ENCODE results near the gene TCF12.

TCF12 gene

GRCh38 chr15:57167821-57168395, 249.5 kb downstream of the TCF12 start:
- no peak for DNase-seq (ENCODE audit: low read depth in 2 of 2)

GRCh38 chr15:57169643-57170042, 251.2 kb downstream of the TCF12 start:
- no peak for DNase-seq (ENCODE audit: low read depth in 2 of 2)

DNA sequence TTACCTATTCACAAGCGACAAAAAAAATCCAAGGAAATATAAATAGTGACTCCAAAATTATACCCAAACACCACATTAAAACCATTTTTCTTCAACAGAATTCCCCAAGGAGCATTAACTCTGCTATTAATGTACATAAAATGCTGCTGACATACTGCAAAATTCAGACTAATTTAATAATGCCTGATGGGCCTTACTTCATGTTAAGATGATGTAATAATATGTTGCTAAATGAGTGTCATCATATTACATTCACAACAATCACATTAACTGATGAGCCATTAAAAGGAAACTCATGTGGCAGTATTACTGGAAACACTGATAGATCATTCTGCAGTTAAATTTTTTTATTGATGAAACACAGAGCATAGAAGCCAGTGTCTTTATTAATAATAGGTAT, 253.0 kb downstream of the TCF12 start:
- no peak for DNase-seq (ENCODE audit: low read depth in 2 of 2)

DNA sequence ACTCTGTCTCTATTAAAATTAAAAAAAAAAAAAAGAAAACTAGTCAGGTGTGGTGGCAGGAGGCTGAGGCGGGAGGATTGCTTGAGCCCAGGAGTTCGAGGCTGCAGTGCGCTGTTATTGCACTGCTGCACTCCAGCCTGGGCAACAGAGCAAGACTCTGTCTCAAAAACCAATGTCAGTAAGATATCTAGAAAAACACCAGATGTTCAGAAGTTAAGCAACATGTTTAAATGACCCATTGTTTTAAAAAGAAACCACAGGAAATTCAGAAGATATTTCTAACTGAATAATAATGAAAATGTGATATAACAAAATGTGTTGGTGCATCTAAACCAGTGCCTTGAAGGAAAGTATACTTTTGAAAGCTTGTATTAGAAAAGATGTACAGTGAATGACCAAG, 254.5 kb downstream of the TCF12 start:
- no peak for DNase-seq (ENCODE audit: low read depth in 2 of 2)

DNA sequence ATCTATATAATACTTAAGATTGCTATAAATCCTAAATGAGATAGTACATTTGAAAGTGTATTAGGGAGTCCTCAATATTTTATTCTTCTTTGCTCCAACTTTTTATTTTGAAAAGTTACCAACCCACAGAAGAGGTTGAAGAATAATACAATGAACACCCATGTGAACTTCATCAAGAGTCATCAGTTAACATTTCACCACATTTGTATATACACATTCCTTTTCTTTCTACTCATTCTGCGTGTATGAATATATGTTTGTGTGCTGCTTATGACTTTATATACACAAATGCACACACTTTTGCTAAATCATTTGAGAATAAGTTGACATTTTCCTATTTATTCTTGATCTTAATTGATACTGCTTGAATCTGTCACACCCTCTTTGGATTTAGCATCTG, 264.6 kb downstream of the TCF12 start:
- DNase-seq (ENCODE audit: low read depth in 2 of 2): no peak

DNA sequence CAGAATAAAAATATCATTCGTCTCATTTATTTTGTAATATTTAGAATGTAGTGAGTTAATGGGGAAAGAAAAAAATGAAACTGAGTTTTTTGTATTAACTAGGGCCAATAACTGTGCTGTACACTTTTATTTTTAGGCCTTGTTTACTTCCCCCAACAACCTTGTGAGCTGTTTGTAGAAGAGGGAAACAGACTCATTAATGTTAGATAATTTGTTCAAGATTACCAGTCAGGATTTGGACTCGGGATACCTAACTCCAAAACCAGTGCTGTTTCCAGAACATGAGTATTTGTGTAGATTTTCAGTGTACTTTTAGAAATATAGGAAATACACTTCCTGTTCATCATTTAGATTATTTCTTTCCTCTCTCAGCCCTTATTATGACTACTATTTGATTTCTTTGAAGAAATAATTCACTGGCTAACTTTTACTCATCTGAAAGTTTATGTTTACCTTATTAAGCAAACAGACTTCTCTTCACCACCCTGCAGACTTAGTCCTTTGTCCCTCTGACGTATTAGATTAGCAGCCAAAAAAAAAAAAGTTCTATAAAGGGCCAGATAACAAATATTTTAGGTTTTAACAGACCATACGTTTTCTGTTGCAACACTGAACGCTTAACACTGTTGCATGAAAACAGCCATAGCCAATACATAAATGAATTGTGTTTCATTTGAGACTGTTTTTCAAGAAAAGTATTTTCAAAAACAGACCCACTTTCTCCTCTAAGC, 265.3 kb downstream of the TCF12 start:
- DNase-seq (ENCODE audit: low read depth in 2 of 2): no peak

DNA sequence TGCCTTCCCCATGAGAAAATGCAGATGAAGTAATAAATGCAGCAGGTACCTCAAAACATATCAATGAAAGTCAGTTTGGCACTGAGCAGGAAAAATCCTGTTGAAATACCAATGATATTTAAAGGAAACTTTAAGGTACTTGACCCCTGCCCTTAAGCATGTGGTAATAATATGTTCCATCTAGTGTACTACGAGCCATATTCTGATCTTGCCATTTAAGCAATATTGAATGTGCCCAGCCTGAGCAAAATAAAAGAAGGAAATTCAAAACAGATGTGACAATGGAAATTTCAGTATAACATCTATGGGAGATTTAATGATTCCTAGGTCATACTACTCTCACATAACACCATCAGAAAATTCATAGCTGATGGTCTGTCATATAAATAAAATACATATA, 266.1 kb downstream of the TCF12 start:
- no peak for DNase-seq (ENCODE audit: low read depth in 2 of 2)

DNA sequence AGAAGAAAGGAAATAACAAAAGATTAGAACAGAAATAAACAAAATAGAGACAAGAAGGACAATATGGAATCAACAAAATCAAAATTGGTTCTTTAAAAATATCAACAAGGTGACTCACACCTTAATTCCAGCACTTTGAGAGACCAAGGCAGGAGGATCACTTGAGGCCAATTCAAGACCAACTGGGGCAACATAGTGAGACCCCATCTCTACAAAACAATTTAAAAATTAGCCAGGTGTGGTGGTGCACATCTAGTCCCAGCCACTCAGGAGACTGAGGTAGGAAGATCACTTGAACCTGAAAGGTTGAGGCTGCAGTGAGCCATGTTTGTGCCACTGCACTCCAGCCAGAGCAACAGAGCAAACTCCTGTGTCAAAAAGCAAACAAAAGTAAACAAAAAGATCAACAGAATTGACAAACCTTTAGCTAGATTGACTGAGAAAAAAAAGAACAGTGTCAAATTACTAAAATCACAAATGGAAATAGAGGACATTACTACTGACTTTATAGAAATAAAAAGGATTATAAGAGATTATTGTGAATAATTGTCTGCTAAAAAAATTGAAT, 267.1 kb downstream of the TCF12 start:
- no peak for DNase-seq (ENCODE audit: low read depth in 2 of 2)

GRCh38 chr15:57189466-57189865, 271.0 kb downstream of the TCF12 start:
- DNase-seq (ENCODE audit: low read depth in 2 of 2): no peak

- no peak for DNase-seq (ENCODE audit: low read depth in 2 of 2)
These were observed 271.8 kb downstream of the TCF12 start for GRCh38 chr15:57190208-57190607.

DNA sequence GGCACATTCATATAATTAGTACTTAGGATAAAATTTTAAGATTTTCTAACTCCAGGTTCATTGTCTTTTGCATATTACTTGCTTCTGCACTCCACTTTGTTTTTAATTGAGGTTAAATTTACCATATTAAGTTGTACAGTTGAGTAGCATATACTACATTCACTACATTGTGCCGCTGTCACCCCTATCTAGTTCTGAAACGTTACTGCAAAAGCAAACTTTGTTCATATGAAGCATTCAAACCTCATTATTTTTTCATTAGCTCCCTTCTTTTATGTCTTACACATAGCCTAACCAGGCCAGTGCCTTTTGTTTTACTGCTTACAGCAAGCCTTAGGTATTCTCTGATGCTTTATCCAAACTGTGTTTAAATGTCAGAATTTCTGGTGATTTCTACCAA, 274.7 kb downstream of the TCF12 start:
- no peak for DNase-seq (ENCODE audit: low read depth in 2 of 2)

DNA sequence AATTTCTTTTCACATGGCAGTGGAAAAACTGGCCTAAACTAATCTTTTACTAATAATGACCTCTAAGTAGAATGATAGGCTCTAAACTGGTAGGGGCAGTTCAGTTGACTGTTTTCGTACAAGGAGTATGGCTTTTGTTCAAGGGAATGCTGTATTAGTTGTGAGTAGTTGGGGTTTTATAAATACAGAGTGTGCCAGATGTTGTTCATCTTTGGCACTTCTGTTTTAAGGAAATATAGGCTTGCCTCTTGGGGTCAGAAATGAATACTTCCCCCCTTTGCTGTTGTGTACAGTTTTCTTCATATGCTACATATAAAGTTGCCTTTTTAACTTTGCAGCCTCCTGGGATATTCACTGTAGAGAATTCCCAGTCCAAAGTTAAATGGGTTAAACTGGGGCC, 276.9 kb downstream of the TCF12 start:
- no peak for DNase-seq (ENCODE audit: low read depth in 2 of 2)

DNA sequence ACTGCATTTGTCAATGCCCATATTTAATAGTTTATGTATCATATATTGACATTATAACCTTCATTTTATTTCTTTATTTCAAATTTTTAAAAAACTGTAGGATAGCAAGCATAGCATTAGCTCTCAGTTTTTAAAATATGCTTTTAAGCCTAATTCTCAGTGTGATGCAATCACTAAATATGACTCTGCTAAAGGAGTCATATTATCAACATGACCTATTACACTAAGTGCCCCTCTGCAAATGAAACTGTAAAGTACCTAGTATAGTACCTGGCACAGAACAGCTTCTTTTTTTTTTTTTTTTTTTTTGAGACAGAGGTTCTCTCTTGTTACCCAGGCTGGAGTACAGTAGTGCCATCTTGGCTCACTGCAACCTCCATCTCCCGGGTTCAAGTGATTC, 278.4 kb downstream of the TCF12 start:
- DNase-seq (ENCODE audit: low read depth in 2 of 2): no peak

GRCh38 chr15:57198131-57198530, 279.7 kb downstream of the TCF12 start:
- no peak for DNase-seq (ENCODE audit: low read depth in 2 of 2)

- no peak for DNase-seq (ENCODE audit: low read depth in 2 of 2)
These were observed 280.3 kb downstream of the TCF12 start for GRCh38 chr15:57198654-57199291.

DNA sequence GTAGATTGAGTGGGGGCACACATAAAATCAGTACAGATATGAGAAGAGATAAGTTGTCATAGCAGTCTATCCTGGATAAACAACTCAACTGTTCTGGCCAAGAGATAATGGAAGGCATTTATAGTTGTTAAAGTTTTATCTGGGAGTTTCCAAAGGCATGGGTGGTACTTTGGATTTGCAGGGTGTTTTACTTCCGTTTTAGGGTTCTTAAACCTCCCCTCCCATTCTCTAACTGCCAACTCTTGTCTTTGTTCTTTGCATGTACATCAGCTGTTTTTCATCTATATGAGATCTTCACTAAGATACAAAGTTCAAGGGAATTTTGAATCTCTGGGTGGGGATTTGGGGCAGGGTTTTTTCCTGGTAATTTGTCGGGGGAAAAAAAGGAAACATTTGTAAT, 283.1 kb downstream of the TCF12 start:
- no peak for DNase-seq (ENCODE audit: low read depth in 2 of 2)

- DNase-seq (ENCODE audit: low read depth in 2 of 2): no peak
These were observed 285.5 kb downstream of the TCF12 start for GRCh38 chr15:57203906-57204305.

DNA sequence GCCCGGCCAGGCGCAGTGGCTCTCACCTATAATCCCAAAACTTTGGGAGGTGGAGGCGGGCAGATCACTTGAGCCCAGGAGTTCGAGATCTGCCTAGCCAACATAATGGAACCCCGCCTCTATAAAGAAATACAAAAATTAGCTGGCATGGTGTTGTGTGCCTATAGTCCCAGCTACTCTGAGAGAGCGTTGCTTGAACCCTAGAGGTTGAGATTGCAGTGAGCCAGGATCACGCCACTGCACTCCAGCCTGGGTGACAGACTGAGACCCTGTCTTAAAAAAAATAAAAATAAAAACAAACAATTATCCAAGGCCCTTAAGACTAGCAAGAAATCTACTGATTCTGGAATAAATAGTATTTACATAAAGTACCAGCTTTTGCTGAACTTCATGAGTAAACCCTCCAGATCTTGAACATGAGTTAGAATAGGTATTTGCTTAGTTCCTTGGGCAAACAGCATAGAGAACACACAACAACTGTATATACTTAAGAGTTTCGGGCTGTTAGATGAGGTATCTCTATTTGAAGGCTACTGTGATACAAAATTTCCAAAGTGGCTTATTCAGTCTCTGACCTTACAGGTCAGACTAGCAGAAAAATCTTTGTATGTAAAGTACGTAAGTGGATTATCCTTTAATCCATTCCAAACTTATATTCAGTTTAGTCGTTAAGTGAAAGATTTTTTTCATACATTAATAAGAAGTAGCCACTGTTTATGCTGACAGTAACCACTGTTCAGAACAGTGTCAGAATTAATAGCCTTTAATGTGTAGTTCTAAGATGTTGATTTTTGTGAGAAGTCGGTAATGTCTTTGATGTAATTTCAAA, 286.8 kb downstream of the TCF12 start:
- no peak for DNase-seq (ENCODE audit: low read depth in 2 of 2)

GRCh38 chr15:57205996-57206395, 287.6 kb downstream of the TCF12 start:
- no peak for DNase-seq (ENCODE audit: low read depth in 2 of 2)

- no peak for DNase-seq (ENCODE audit: low read depth in 2 of 2)
These were observed 295.4 kb downstream of the TCF12 start for GRCh38 chr15:57213862-57214261.

DNA sequence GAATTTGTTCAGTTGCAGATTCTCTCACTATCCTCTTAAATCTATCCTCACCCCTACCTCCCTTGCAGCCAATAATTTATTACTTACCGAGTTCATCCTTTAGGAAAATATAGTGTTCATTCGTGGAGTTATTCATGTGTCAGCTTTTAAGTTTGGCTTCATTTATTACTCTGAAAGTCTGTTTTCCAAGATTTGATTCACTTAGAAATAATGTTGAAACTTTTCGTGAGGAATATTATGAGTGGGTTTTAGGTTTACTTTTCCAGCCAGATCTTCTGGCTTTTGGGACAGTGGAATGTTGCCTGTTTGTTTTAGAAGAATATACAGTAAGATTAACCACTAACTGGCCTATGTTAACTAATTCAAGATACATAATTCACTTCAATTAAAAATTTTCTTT, 296.9 kb downstream of the TCF12 start:
- no peak for DNase-seq (ENCODE audit: low read depth in 2 of 2)

- DNase-seq (ENCODE audit: low read depth in 2 of 2): no peak
These were observed 297.4 kb downstream of the TCF12 start for GRCh38 chr15:57215881-57216280.
